GM10266 (cell line): ENCODE results near the gene ARSJ.

Experiments
- DNase-seq: peaks from one replicate; pipeline ENCODE4 v3.0.0; 2012; ENCODE audit errors: extremely low spot score
- TF ChIP-seq, protein P1 (sequence below): IDR thresholded peaks from 2 replicates; pipeline ENCODE4 v1.5.1; 2012; ENCODE audit warnings: mild to moderate bottlenecking, low read depth; ENCODE audit not compliant: control insufficient read depth, insufficient read depth; ENCODE audit errors: missing control alignments

Gene ARSJ

GRCh38 chr4:113998079-113998478 is 18.6 kb upstream of the ARSJ start:
- no peak for DNase-seq
- TF ChIP-seq, protein P1, sequence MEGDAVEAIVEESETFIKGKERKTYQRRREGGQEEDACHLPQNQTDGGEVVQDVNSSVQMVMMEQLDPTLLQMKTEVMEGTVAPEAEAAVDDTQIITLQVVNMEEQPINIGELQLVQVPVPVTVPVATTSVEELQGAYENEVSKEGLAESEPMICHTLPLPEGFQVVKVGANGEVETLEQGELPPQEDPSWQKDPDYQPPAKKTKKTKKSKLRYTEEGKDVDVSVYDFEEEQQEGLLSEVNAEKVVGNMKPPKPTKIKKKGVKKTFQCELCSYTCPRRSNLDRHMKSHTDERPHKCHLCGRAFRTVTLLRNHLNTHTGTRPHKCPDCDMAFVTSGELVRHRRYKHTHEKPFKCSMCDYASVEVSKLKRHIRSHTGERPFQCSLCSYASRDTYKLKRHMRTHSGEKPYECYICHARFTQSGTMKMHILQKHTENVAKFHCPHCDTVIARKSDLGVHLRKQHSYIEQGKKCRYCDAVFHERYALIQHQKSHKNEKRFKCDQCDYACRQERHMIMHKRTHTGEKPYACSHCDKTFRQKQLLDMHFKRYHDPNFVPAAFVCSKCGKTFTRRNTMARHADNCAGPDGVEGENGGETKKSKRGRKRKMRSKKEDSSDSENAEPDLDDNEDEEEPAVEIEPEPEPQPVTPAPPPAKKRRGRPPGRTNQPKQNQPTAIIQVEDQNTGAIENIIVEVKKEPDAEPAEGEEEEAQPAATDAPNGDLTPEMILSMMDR: no peak

DNA sequence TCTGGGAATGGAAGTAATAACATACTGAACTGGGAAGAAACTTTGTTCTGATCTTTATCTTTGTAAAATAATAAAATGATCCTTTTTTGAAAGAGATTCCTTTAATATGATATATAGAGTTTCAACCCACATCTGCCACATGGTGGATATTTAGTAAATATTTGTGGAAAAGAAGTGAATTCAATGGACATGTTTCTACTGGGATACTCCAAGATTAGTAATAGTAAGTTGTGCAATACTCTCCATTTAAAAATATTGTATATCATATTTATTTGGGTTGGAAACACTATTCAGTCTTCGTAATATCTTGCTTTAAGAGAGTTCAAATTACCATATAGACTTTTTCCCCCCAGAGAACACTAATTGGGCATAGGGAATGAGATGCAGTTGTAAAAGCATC is 17.8 kb upstream of the ARSJ start:
- TF ChIP-seq, protein P1: no peak
- DNase-seq: no peak

- DNase-seq: no peak
- TF ChIP-seq, protein P1: no peak
These were observed 17.2 kb upstream of the ARSJ start for GRCh38 chr4:113996599-113997177.

- no peak for DNase-seq
- TF ChIP-seq, protein P1: no peak
These were observed 14.4 kb upstream of the ARSJ start for GRCh38 chr4:113993887-113994286.

DNA sequence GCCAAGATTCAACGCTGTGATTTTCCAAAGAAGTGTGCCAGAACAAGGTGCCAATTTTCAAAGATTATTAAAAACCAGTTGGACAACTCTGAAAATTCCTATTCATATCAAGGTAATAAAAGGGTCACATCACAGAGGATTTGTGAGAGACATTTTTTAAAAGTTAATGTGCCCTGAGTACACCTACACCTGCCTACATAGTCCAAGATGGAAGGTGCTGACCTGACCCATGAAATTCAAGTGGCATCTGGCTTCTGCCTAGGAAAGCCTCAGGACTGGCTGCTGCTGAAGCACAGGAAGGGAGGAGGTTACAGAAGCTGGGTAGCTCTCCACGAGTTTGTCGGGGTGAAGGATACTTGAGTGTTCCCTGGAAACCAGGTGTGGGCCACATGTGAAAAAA is 11.4 kb upstream of the ARSJ start:
- TF ChIP-seq, protein P1: no peak
- no peak for DNase-seq

- DNase-seq: no peak
- TF ChIP-seq, protein P1: no peak
These were observed 8.0 kb upstream of the ARSJ start for GRCh38 chr4:113987382-113987941.

GRCh38 chr4:113982181-113982580 is 2.7 kb upstream of the ARSJ start:
- no peak for DNase-seq

More at GRCh38 chr4:113982181-113982580, 2.7 kb upstream of the ARSJ start:
- TF ChIP-seq, protein P1: no peak
